SH-SY5Y (cell line): Measurements from ENCODE around the gene CDKN3.

Experiments used
- GATA2 ChIP-seq: IDR thresholded peaks from 2 replicates; pipeline ENCODE4 v1.6.1; 2011; ENCODE audit warnings: mild to moderate bottlenecking, low read depth, low read length
- GATA3 ChIP-seq: IDR thresholded peaks from 2 replicates; pipeline ENCODE4 v1.6.1; 2011; ENCODE audit warnings: low read depth, mild to moderate bottlenecking, low read length, moderate library complexity

CDKN3 gene

GRCh38 chr14:54394596-54394995, 2.2 kb upstream of the CDKN3 start:
- no peak for TF ChIP-seq GATA2
- TF ChIP-seq GATA3 = no peak

DNA sequence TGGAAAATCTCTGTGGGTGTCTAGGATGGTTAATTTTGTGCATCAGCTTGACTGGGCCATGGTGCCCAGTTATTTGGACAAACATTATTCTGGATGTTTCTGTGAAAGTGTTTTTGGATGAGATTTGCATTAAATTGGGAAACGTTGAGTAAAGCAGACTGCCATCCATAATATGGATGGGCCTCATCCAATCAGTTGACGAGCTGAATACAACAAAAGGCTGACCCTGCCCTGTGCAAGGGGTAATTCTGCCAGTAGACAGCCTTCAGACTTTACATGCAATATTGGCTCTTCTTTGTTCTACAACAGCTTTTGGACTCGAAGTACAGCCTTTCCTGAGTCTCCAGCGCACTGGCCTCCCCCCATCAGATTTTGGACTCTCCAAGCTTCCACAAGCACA, 1.5 kb upstream of the CDKN3 start:
- TF ChIP-seq GATA2 (no peak), GATA3 (no peak)

DNA sequence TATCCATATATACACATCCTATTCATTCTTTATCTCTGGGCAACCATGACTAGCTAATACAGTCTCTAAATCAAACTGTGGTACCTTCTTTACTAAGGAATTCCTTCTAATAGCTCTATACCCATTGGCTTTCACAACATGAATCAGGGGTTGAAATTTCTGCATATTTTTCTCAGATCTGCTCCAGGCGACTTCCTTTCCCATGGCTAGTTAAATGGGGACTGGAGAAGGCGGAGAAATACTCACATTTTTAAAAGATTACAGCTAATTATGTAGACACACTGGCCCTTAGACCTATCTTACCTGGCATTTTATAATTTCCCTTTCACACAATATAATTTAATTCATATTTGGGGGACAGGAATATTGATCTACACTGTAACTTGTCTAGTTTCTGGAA, 1.1 kb upstream of the CDKN3 start:
- TF ChIP-seq GATA2 = no peak

DNA sequence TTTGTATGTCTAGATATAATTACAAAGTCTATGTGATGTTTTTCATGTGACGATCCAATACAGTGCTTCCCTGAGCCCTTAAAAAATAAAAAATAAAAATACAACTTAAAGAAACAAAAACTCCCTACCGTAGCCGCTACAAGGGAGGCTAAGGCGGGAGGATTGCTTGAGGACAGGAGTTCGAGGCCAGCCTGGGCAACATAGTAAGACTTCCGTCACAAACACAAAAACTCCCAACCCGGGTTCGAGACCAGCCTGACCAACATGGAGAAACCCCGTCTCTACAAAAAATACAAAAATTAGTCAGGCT, 669 bp upstream of the CDKN3 start:
- no peak for TF ChIP-seq GATA3
- TF ChIP-seq GATA2 = no peak

- no peak for TF ChIP-seq GATA2
Measured at GRCh38 chr14:54399560-54399959, 2.8 kb downstream of the CDKN3 start.

DNA sequence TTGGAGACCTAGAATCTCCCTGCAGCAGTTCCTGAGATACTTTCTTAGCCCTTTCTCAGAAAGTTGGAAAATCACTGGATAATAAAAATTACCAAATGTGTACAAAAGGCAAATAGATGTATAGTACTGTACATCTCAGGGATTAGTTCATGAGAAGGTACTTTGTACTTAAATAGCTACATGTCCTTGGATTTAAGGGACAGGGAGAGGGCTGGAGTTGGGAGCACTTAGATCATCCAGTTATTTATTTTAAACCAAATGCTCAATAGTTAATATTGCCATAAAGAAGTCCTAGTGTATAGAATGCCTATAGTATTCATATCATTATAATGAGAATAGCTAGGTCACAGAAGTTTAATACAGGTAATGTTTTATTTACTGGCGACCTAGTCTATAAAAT, 13.4 kb downstream of the CDKN3 start:
- TF ChIP-seq GATA2 (no peak), GATA3 (no peak)

GRCh38 chr14:54411371-54411770, 14.6 kb downstream of the CDKN3 start:
- no peak for TF ChIP-seq GATA3
- TF ChIP-seq GATA2 = no peak

- TF ChIP-seq GATA2 = no peak
- TF ChIP-seq GATA3 = no peak
Measured at GRCh38 chr14:54420478-54421142, 23.8 kb downstream of the CDKN3 start.

DNA sequence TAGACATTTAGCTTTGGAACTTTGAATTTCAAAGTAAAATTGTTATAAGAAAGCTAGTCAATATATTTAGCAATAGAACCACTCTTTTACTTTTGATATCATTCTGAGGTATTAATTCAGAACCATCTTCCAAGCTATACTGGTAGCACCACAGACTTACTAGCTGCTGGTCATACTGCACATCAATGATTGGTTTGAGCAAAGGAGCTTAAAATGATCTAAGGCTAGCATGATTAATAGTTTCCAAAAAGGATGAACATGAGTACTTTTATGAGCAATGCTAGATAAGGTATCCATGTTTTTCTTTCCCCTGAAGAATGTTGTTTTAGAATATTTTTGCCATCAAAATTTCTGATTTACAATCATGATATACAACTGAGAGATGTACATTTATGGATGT, 27.2 kb downstream of the CDKN3 start:
- TF ChIP-seq GATA3 (no peak), GATA2 (no peak)

DNA sequence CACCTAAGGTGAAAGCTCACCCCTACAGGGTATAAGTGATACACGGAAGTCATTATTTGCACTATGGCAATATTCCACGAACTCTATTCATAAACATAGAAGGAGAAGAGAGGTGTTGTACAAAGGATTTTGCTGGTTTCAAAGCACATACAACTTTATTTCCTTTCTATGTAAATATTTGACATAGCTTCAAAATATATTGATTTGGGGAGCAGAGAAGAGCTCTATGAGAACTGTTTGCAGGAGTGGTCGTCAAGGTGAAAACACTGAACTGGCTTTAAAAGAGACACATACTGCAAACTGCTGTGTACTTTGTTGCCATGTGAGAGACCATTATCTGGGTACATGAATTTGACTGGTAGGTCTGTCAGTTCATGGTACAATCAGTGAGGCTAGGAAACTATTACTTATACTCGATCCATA, 27.7 kb downstream of the CDKN3 start:
- TF ChIP-seq GATA2 (no peak), GATA3 (no peak)

DNA sequence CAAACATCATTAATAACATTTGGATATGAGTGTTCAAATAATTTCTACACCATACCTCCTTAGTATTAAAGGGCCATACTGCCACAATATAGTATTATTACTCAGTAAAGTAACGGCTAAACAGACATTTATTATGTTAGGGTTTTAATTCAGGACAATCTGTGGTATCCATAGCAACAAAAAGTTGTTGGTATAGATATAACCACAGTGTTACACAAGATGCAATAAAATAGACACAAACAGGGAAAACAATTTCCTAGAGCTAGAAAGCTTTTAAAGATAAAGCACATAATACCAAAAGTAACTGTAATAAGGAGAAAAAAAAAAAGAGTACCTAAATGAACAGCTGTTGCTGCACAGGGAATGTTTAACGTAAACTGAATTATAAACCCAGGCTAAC, 28.3 kb downstream of the CDKN3 start:
- TF ChIP-seq GATA2 = no peak
- no peak for TF ChIP-seq GATA3

- TF ChIP-seq GATA3 (no peak), GATA2 (no peak)
Measured at GRCh38 chr14:54425537-54426274, 28.9 kb downstream of the CDKN3 start.

- no peak for TF ChIP-seq GATA2
- no peak for TF ChIP-seq GATA3
Measured at GRCh38 chr14:54427871-54428270, 31.1 kb downstream of the CDKN3 start.

DNA sequence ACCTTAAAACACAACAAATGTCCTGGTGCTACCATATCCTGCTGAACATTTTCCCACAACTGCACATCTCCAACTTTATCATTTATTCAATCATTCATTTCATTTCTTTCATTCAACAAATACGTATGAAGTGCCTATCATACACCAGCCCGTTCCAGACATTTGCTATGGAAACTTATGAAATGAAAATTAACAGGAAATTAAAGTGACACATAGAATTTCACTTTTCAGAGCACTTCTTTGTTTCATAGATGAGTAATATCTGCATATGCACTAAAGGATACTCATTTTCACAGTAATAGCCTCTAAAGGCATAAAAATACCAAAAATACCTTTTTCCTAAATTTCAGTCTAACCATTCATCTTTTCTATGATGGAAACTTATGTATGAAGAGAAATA, 31.7 kb downstream of the CDKN3 start:
- TF ChIP-seq GATA3 (no peak), GATA2 (no peak)

- no peak for TF ChIP-seq GATA2
- no peak for TF ChIP-seq GATA3
Measured at GRCh38 chr14:54435500-54435981, 38.7 kb downstream of the CDKN3 start.
